ENCODE measurements around the gene TRIM9. TPM values are rescaled to one million over a fixed set of nuclear protein-coding genes. Genes with fewer than 3 reads are reported as not detected.

Gene TRIM9
- total and polyA plus RNA-seq, 2 donors (not counting 3 experiments of a cell fraction or from before 2014, with no cell fraction given) = not detected

DNA sequence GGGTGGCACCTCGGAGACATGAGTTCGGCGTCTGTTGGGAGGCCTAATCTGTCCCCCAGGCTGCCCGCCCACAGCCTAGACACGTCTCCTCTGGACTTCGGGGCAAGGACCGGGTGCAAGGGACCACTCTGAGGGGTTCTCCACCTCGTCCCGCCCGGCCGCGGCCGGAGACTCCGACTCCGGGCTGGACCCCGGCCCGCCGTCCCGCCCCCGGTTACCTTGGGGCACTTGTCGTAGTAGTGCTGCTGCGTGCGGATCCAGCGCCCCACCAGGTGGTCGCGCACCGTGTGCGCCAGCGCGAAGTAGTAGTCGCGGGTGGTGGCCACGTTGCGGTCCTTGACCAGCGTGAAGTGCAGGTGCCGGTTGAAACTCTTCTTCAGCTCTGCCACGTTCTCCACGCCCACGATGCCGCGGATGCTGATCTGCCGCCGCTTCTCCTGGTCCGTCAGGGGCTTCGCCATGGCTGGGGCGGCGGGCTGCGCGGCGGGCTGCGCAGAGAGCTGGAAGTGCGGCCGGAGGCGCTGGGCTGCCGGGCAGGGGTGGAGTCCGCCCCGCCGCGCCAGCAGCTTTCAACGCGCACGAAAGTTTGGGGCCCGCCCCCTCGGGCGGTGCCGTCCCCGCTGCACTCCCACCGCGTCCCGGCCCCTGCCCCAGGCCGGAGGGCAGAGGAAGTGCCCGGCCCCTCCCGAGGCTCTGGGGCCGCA lies 150.8 kb downstream of the TRIM9 start, which contains the start of gene PYGL:
Gene PYGL (minus strand): TSS at position 541 of the 704 bp plus-strand sequence. CDS start 80 bp downstream, at position 461.
- Histone ChIP-seq H3K4me2 (ENCODE audit: insufficient read depth, low read length) (peak within 1 kb of the TSS; percentile 89), H3K79me2 (ENCODE audit: control insufficient read depth, insufficient read depth, low read length) (peaks cover 3% of the 10 kb centered on the region), H3K9me3 (replicated peaks; ENCODE audit: control insufficient read depth, insufficient read depth, low read length) (no peaks in the 10 kb centered on the region), H3K4me1 (ENCODE audit: control insufficient read depth, extremely low read depth, insufficient read depth, low read length) (peaks cover 13% of the 10 kb centered on the region), H4K20me1 (replicated peaks; ENCODE audit: control insufficient read depth, extremely low read depth, insufficient read depth, low read length) (no peaks in the 10 kb centered on the region), H3K27me3 (ENCODE audit: control insufficient read depth in 2 of 2, insufficient read depth in 2 of 2, low read length in 2 of 2) (no peaks in the 10 kb centered on the region), H3K27ac (ENCODE audit: insufficient read depth, low read depth, low read length) (no peak within 1 kb of the TSS), H3K4me3 (replicated peaks in 1 of 3; ENCODE audit: insufficient read depth in 1 of 3, low read depth in 1 of 3, low read length in 3 of 3) (peak within 1 kb of the TSS; percentile 55 to 79 (median 64)), H3K9me1 (replicated peaks; ENCODE audit: control insufficient read depth, extremely low read depth, insufficient read depth, low read length) (no peaks in the 10 kb centered on the region), H3K36me3 (ENCODE audit: control insufficient read depth in 2 of 2, extremely low read depth in 1 of 2, insufficient read depth in 2 of 2, low read length in 2 of 2) (no peaks in the 10 kb centered on the region), H2AFZ (ENCODE audit: low read depth, low read length) (peak within 1 kb of the TSS; percentile 95), H3K9ac (replicated peaks; ENCODE audit: extremely low read depth, insufficient read depth, low read length) (peak within 1 kb of the TSS; percentile 56)
- dilution Hi-C loops (cut with MboI; ENCODE audit: extremely low pct_ligation_motif_present, low sequenced_read_pairs) (no loop called here), intact Hi-C loops (cut with micrococcal nuclease) (no loop called here)
- ChIA-PET CTCF (interaction anchor here (0.7 to 1.9 kb wide), 5 partner anchors 11 to 275 kb away, joined by 3 to 8 read pairs (median 5); no protein-coding TSS in a partner anchor), POLR2A (interaction anchor here (1.5 kb wide), 1 partner anchor 12 kb away, joined by 3 read pairs; no protein-coding TSS in a partner anchor)
- TSS peak; percentile 31 for BruUV-seq (replicated peaks)
- FAIRE-seq (peak; percentile 84), DNase-seq (ENCODE audit: low read depth, low spot score) (peak; percentile 57)
- TF ChIP-seq EZH2 (IDR thresholded peaks at IDR 0.05; ENCODE audit: borderline replicate concordance, low read depth, low read length, severe bottlenecking) = no peak
- no peak for TF ChIP-seq FOS (IDR thresholded peaks at IDR 0.05; ENCODE audit: borderline replicate concordance, insufficient read depth, low read length)
- no peak for TF ChIP-seq MYC (IDR thresholded peaks at IDR 0.05; ENCODE audit: low read depth, low read length)
- TF ChIP-seq, protein P1, sequence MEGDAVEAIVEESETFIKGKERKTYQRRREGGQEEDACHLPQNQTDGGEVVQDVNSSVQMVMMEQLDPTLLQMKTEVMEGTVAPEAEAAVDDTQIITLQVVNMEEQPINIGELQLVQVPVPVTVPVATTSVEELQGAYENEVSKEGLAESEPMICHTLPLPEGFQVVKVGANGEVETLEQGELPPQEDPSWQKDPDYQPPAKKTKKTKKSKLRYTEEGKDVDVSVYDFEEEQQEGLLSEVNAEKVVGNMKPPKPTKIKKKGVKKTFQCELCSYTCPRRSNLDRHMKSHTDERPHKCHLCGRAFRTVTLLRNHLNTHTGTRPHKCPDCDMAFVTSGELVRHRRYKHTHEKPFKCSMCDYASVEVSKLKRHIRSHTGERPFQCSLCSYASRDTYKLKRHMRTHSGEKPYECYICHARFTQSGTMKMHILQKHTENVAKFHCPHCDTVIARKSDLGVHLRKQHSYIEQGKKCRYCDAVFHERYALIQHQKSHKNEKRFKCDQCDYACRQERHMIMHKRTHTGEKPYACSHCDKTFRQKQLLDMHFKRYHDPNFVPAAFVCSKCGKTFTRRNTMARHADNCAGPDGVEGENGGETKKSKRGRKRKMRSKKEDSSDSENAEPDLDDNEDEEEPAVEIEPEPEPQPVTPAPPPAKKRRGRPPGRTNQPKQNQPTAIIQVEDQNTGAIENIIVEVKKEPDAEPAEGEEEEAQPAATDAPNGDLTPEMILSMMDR (IDR thresholded peaks at IDR 0.05; ENCODE audit: extremely low read depth in 1 of 2, insufficient read depth in 1 of 2, low read depth in 1 of 2, low read length in 2 of 2) = peak in 1 of 2 donors; percentile 13

Measured in endothelial cell of umbilical vein (primary cell).